K562 (cell line): ENCODE data around the gene RFLNA. TPM values are rescaled to one million over a fixed set of nuclear protein-coding genes. Genes with fewer than 3 reads are reported as not detected.

Experiments used
- ATAC-seq: fragments of 200-7000 bp; cut with Tn5 transposase; 3 replicates; pipeline ENCODE4 v1.9.1; 2020; ENCODE audit warnings: moderate library complexity
- BruUV-seq: library from RNA; stranded (reverse); fragments of 400-500 nt; replicated peaks from 2 replicates; lab custom pipeline; 2021; lab: Mats Ljungman, UMichigan
- CTCF ChIA-PET: fragments of 300-600 bp; formaldehyde crosslinking; extraction: SDS; loops from one replicate; lab custom pipeline; 2021; ENCODE audit warnings: low intra/inter-chr PET ratio; lab: Yijun Ruan, JAX
- POLR2A ChIA-PET: fragments of 300-600, 350-650 bp; sonication (Branson Sonifier 250); formaldehyde crosslinking; extraction: SDS; loops from one replicate; lab custom pipeline; 2021; ENCODE audit warnings: antibody characterized with exemption, inconsistent platforms; lab: Yijun Ruan, JAX
- DNase-seq, 4 experiments: peaks; one replicate each; pipeline versions ENCODE4 v3.0.0 to v3.0.0-alpha.2; 2011 to 2018; ENCODE audit warnings: low spot score in 3 of 4, mixed read lengths in 3 of 4; ENCODE audit errors: extremely low read depth in 1 of 4
- FAIRE-seq: peaks from 2 replicates; lab custom pipeline; 2011; peaks lifted over from hg19 to GRCh38; lab: Jason Lieb, UNC
- H2AFZ ChIP-seq: 2 replicates; pipeline ENCODE4 v1.6.0; 2011; ENCODE audit warnings: low read depth, low read length, control low read depth, inconsistent platforms
- H3K27ac ChIP-seq: fragments of 200-600 bp; 3 replicates; pipeline ENCODE4 v1.8.0; 2011; ENCODE audit warnings: low read depth, mild to moderate bottlenecking, control low read depth, inconsistent platforms, low read length, moderate library complexity, mixed read lengths; ENCODE audit errors: extremely low read depth
- H3K27me3 ChIP-seq, 2 experiments: fragments of 300-600 bp in 1 of 2; 2 replicates in 1 of 2; 3 replicates in 1 of 2; pipeline versions ENCODE4 v1.6.0 to v1.8.0; 2011; ENCODE audit warnings: inconsistent platforms in 2 of 2, low read length in 2 of 2, mild to moderate bottlenecking in 1 of 2, mixed read lengths in 1 of 2, moderate library complexity in 1 of 2; ENCODE audit not compliant: control insufficient read depth in 2 of 2, insufficient read depth in 2 of 2
- H3K36me3 ChIP-seq: fragments of 300-600 bp; 3 replicates; pipeline ENCODE4 v1.8.0; 2011; ENCODE audit warnings: mild to moderate bottlenecking, low read length, inconsistent platforms; ENCODE audit not compliant: control insufficient read depth, insufficient read depth
- H3K4me1 ChIP-seq, 2 experiments: fragments of 200-600 bp in 1 of 2; replicated peaks in 1 of 2; 2 replicates in 1 of 2; 3 replicates in 1 of 2; pipeline versions ENCODE4 v1.5.1 to v1.8.0; 2011; ENCODE audit warnings: inconsistent platforms in 2 of 2, low read length in 2 of 2, mild to moderate bottlenecking in 1 of 2, mixed read lengths in 1 of 2, moderate library complexity in 1 of 2; ENCODE audit not compliant: control insufficient read depth in 2 of 2, insufficient read depth in 2 of 2
- H3K4me2 ChIP-seq: 2 replicates; pipeline ENCODE4 v1.6.1; 2011; ENCODE audit warnings: low read length, control low read depth, inconsistent platforms, mixed read lengths; ENCODE audit not compliant: insufficient read depth
- H3K4me3 ChIP-seq: fragments of 200-600 bp; sonication (generic), shearing (Covaris generic); 2 replicates; pipeline ENCODE4 v1.5.1; 2016; ENCODE audit warnings: control low read depth, inconsistent platforms
- H3K79me2 ChIP-seq: fragments of 200-600 bp; 3 replicates; pipeline ENCODE4 v1.8.0; 2011; ENCODE audit warnings: low read length, inconsistent platforms; ENCODE audit not compliant: control insufficient read depth, insufficient read depth
- H3K9ac ChIP-seq, 2 experiments: 2 replicates each; pipeline versions ENCODE4 v1.6.0 to v1.6.1; 2011; ENCODE audit warnings: low read depth in 2 of 2, low read length in 2 of 2, control low read depth in 1 of 2, inconsistent platforms in 1 of 2, mild to moderate bottlenecking in 1 of 2, mixed read lengths in 1 of 2; ENCODE audit not compliant: insufficient read depth in 1 of 2
- H3K9me1 ChIP-seq: one replicate; pipeline ENCODE4 v1.6.0; 2011; ENCODE audit warnings: inconsistent platforms, mild to moderate bottlenecking, low read length, moderate library complexity; ENCODE audit not compliant: control insufficient read depth, insufficient read depth
- H3K9me3 ChIP-seq: replicated peaks from 2 replicates; pipeline ENCODE4 v1.5.1; 2011; ENCODE audit warnings: low read depth, low read length, inconsistent platforms; ENCODE audit not compliant: control insufficient read depth, insufficient read depth
- H4K20me1 ChIP-seq: replicated peaks from 2 replicates; pipeline ENCODE4 v1.6.1; 2011; ENCODE audit warnings: low read length, inconsistent platforms, mixed read lengths; ENCODE audit not compliant: control insufficient read depth, insufficient read depth
- CREBBP ChIP-seq: IDR thresholded peaks from one replicate; pipeline ENCODE4 v1.6.1; 2012; ENCODE audit warnings: low read depth, mild to moderate bottlenecking, control low read depth, inconsistent platforms, low read length
- MCM3 ChIP-seq: fragments of 450-650 bp; IDR thresholded peaks from 2 replicates; pipeline ENCODE4 v1.6.1; 2016
- PCBP2 ChIP-seq: fragments of 200-400 bp; formaldehyde crosslinking; IDR thresholded peaks from 2 replicates; pipeline ENCODE4 v1.6.1; 2018; ENCODE audit warnings: low read length, low read depth, mild to moderate bottlenecking, moderate library complexity; ENCODE audit not compliant: poor library complexity, severe bottlenecking
- TFE3 ChIP-seq: fragments of 450-650 bp; formaldehyde crosslinking; IDR thresholded peaks from 2 replicates; pipeline ENCODE4 v1.4.0; 2020; ENCODE audit warnings: mild to moderate bottlenecking, mixed read lengths
- ZNF280A ChIP-seq: fragments of 450-650 bp; IDR thresholded peaks from 2 replicates; pipeline ENCODE4 v1.6.1; 2018; ENCODE audit warnings: mild to moderate bottlenecking, low read depth; ENCODE audit not compliant: partially characterized antibody
- WGBS: fragments of 100-300 bp; shearing (Covaris generic); methylation state at CpG from one replicate; pipeline ENCODE4 v1.1.6; 2016; ENCODE audit warnings: low coverage, mixed read lengths; ENCODE audit not compliant: insufficient coverage; ENCODE audit errors: missing lambda C conversion rate; 5-methylcytosine and 5-hydroxymethylcytosine counted together
- in situ Hi-C: fragments of 300-500 bp; cut with MboI; formaldehyde crosslinking; loops from 4 replicates; pipeline ENCODE4 v1.15.0; 2018; ENCODE audit warnings: inconsistent platforms, mixed read lengths
- intact Hi-C: fragments of 100-400 bp; cut with micrococcal nuclease; formaldehyde crosslinking; loops from 2 replicates; pipeline ENCODE4 v1.14.2; 2022
- polyA plus RNA-seq, 8 experiments: library from polyadenylated mRNA; depleted of rRNA in 4 of 8; stranded (reverse) in 5 of 8; unstranded in 3 of 8; fragments of >200 nt; fragmentation: Nextera tagmentation in 2 of 8; fragmentation: Illumina TruSeq in 1 of 8; extraction: Ambion mirVana in 2 of 8; extraction: Trizol in 1 of 8; gene quantifications; 2 replicates each; pipeline versions ENCODE4 v1.2.1 to v1.2.3, GENCODE V29; 2011 to 2014; ENCODE audit warnings: inconsistent platforms in 1 of 8, missing spikeins in 1 of 8
- total RNA-seq, 7 experiments: library from RNA; depleted of rRNA in 6 of 7; stranded (reverse); fragments of >200 nt in 6 of 7; fragmentation: Illumina TruSeq in 2 of 7; extraction: Trizol in 2 of 7; gene quantifications; 2 replicates each; pipeline versions ENCODE4 v1.2.1 to v1.2.3, GENCODE V29; 2011 to 2021; ENCODE audit warnings: low replicate concordance in 1 of 7

RFLNA gene
- total and polyA plus RNA-seq, 9 of the 15 experiments (the other 6 are each of a cell fraction or from before 2014, with no cell fraction given), result not detected

GRCh38 chr12:124264879-124265278, 30.0 kb upstream of the RFLNA start (continued):
- no peak for TF ChIP-seq TFE3

- TF ChIP-seq ZNF280A (no peak), CREBBP (peak; percentile 81), MCM3 (0 out of 2 replicates have a peak, but pooled peaks have one; percentile 19), PCBP2 (peak; percentile 64)
- in situ Hi-C loops (no loop called here), intact Hi-C loops (no loop called here)
- Histone ChIP-seq H3K9me3 (no peaks in the 10 kb centered on the region), H3K4me3 (no peak overlapping the region), H2AFZ (no peak overlapping the region), H4K20me1 (no peaks in the 10 kb centered on the region), H3K27me3 (peaks cover 5 to 42% of the 10 kb centered on the region in 2 experiments; a peak in 4 of 5 replicates), H3K27ac (no peak overlapping the region), H3K9me1 (no peaks in the 10 kb centered on the region), H3K9ac (no peak overlapping the region), H3K4me2 (no peak overlapping the region), H3K36me3 (no peaks in the 10 kb centered on the region), H3K79me2 (no peaks in the 10 kb centered on the region), H3K4me1 (peaks cover under 1 to 3% of the 10 kb centered on the region in 2 experiments; a peak in 1 of 5 replicates)
- no peak for ATAC-seq
- ChIA-PET CTCF (no interaction called here), POLR2A (no interaction called here)
- DNase-seq, result no peak
- no peak for FAIRE-seq
- WGBS, result 11% methylated on average over 4 of the region's 4 CpGs
- no TSS peak for BruUV-seq
Measured at GRCh38 chr12:124267205-124267778, 27.6 kb upstream of the RFLNA start.
